Measurements from ENCODE around the gene TREM2. TPM values are rescaled to one million over a fixed set of nuclear protein-coding genes. Genes with fewer than 3 reads are reported as not detected.

The TREM2 gene
- polyA plus RNA-seq, 3 donors: 0.15 to 0.67 (median 0.65) TPM

DNA sequence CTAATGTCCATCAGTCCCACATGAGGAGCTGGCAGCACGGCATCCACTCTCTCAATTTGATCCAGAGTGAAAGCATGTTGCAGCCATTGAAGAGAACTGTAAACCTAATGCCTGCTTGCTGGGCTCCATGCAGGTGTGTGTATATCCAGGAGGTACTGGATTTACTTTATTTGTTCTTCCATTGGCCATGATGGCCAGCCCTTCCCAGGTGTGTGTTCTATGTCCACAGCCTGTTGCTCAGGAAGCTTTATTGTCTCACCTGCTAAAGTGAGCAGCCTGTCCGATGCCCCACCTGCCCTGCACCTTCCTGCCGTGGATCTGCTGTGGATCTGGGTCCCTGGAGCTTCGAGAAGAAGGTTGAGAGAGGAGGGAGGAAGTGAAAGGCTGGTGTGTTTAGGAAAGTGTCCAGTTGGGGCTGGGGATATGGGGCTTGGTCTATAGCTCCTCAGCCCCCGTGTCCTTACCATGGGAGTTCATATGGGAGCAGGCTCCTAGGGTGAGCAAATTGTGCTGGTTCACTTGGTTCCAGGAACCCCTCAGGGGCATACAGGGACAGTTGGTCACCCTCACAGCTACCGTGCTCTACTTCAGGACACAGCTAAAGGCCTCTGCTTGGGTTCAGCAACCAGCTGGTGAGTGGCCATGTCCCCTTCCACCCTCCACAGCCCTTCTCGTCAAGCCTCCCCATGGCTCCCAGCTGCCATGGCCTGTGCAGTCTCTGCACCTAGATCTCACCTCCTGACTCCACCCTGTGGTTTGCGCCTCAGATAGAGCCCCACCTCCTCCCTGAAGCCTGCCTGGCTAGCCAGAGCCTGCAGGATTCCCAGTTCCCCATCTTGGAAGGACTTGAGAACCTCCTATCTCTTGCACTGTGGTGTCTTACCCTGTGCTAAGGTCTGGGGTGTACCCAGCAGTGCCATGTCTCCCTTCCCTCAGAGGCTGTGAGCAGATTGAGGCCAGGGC lies 25.3 kb upstream of the TREM2 start:
- no peak for DNase-seq (ENCODE audit: extremely low read depth in 1 of 11, low read depth in 9 of 11, low spot score in 4 of 11)

DNA sequence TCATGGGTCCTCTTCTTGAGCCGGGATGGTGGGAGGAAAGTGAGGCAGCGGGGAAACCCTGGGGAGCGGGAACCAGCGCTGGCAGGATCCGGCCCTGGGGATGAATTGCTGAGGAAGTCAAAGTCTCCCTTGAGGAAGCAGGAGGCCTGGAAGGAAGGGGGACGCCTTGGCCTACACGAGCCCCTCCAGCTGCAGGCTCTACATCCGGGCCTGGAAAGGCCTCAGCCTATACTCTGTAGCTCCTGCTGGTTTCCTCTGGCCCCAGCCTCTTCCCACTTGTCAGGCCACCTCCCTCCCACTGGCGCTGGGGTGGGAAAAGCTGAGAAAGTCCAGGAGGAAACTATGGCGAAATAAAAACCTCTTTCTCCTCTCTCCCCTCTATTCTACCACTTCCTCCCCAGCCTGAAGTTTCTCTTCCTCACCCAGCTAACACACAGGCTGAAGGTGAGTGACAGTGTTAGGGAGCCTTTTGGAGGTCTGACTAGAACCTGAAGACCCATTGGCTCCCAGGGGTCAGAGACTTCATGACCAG lies 23.2 kb upstream of the TREM2 start:
- DNase-seq (ENCODE audit: extremely low read depth in 1 of 11, low read depth in 9 of 11, low spot score in 4 of 11): no peak

DNA sequence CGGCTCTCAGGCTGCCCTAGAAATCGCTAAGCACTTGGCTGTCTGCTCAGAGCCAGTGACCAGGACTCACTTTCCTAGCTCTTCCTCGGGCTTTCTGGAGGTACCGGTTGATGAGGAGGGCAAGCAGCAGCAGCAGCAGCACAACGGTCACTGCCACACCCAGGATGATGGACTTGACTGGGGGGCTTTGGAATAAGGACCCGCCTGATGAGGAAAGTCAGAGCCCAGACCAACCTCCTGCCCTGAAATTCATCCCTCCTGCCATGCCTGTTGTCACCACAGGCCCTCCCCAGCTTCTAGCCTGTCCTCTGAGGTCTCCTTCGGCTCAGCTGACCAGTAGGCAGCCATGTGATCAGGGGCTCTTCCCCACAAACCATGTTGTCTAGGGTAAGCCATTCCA lies 21.8 kb upstream of the TREM2 start:
- DNase-seq (ENCODE audit: extremely low read depth in 1 of 11, low read depth in 9 of 11, low spot score in 4 of 11): no peak

DNA sequence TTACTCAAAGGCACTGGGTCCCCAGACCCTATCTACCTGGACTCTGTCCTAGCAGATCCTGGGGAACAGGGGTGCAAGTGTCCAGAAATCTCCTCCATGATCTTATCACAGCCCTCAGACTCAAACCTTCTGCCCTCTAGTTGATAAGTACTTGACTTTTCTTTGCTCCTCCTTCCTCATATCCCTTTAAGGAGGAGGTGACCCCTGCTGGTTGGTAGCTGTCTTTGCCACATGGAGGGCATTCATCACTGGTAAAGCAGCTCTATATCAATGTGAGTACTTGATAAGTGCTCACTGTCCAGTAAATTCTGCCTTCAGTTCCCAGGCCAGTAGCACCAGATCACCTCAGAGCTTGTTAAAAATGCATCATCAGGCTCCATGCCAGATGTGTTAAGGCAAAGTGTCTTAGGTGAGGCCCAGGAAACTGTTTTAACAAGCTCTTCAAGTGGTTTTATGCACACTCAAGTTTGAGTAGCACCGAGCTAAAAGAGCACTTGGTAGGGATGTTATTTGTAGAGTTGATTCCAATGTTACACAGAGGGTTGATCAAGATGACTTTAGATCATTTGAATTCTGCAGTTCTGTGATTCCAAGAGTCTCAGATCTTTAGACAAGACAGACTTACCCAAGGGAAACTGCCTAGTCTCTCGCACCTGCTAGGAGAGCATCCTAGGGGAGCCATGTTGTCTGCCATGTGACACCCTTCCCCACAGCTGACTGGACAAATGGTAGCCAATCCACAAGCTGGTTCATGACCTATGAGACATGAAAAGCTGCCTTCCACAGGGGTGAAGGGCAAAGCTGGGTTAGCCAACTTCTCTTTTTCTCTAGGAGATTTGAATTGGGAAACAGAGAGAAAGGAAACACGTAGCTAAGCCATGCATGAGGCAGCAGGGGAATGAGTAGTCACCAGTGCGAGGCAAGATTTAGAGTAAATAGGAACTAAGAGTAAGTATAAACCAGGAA lies 19.4 kb upstream of the TREM2 start:
- peak in 2 of 11 donors; percentile 20 to 33 for DNase-seq (ENCODE audit: extremely low read depth in 1 of 11, low read depth in 9 of 11, low spot score in 4 of 11)

DNA sequence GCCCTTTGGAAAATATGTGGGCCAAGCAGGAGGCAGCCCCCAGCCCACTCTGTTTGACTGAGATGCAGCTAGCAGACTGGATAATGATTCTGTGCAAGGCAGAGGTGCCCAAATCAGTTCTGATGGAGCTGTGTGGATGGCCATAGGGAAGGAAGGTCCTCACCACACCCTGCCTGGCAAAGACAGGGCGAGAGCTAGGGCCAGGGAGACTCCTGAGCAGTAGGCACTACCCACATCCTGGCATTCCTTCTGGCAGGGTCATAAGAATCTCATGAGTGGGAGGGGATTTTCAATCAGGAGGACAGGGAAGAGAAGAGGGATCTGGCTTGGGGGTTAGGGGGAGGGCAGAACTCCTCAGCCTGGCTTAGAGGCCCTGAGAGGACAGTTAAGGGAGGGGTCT lies 18.6 kb upstream of the TREM2 start:
- no peak for DNase-seq (ENCODE audit: extremely low read depth in 1 of 11, low read depth in 9 of 11, low spot score in 4 of 11)

DNA sequence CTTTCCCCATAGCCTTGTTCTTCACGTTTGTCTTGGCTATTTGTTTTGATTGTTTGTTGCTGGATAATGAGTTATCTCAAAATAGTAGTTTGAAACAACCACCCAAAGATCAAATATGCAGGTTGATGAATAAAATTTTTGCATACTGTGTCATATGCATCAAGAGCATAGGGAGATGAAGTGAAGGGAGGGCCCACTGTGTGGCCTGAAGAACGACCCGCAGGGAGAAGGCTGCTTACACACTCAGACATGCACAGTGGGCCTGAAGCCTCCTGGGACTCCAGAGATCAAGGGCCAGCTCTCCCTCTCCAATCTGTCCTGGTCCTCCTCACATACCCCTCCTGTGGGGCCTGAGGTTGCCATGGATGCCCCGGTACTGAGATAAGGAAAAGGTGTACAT lies 16.2 kb upstream of the TREM2 start:
- DNase-seq (ENCODE audit: extremely low read depth in 1 of 11, low read depth in 9 of 11, low spot score in 4 of 11): no peak

DNA sequence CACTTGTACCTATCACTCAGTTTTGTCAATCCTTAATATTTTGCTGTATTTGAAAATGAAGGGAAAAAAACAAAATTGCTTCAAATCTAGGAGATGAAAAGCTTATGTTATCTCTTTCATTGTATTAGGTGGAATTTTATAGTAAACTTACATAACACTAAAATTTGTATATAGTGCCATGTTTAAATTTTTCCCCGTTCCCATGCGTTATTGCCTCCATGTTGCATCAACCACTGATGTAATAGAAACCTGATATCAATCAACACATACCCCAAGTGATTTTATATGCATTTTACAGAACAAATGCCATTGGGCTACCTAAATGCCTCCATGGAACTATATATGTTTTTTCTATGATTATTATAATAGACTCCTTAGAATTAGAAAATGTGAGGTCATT lies 14.8 kb upstream of the TREM2 start:
- DNase-seq (ENCODE audit: extremely low read depth in 1 of 11, low read depth in 9 of 11, low spot score in 4 of 11): no peak

DNA sequence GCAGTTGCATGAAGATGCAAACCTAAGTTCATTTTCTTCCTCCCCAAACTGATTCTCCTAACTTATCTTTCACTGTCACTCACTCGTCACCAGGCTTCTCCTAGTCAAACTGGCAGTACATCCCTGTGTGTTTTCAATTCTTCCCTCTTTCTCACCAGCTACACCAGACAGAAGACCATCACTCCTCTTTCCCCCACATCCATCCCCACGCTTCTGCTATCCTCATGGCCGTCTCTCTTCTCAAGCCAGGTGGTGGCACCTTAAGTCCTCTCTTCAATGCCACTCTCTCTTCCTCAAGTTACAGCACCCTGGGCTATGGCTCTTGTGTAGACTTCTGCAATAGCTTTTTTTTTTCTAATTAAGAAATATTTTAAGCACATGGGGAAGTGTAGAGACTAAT lies 14.4 kb upstream of the TREM2 start:
- no peak for DNase-seq (ENCODE audit: extremely low read depth in 1 of 11, low read depth in 9 of 11, low spot score in 4 of 11)

DNA sequence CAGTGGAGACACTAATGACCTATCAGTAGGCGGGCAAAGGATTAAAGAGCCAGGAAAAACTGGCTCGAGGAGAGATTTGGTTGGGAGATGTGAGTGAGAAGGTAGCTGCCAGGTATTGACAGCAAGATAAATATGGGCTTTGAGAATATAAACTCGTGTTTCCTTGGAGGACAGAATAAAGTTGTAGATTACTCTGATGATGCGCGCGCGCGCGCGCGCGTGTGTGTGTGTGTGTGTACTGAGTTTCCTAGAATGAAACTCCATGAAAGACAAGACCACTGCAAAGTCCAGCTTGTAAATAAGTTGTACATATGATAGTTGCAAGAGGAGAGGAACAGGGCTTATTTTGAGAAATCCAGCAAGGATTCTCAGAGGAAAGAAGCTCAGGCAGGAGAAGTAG lies 13.3 kb upstream of the TREM2 start:
- DNase-seq (ENCODE audit: extremely low read depth in 1 of 11, low read depth in 9 of 11, low spot score in 4 of 11): no peak

DNA sequence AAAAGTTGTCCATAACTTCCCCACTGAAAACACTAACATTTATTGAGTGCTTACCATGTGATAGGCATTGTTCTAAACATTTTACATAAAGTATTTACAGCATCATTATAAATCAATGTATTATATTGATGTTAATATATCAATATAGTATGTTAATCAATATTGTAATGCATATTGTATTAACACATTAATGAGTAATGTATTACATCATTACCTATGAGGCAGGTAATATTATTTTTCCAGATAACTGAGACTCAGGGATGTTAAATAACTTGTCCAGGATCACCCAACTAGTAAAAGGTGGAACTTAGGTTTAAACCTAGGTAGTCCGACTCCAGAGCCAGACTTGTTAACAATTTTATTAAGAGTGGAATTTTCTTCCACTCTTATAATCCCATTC lies 12.2 kb upstream of the TREM2 start:
- DNase-seq (ENCODE audit: extremely low read depth in 1 of 11, low read depth in 9 of 11, low spot score in 4 of 11): no peak

DNA sequence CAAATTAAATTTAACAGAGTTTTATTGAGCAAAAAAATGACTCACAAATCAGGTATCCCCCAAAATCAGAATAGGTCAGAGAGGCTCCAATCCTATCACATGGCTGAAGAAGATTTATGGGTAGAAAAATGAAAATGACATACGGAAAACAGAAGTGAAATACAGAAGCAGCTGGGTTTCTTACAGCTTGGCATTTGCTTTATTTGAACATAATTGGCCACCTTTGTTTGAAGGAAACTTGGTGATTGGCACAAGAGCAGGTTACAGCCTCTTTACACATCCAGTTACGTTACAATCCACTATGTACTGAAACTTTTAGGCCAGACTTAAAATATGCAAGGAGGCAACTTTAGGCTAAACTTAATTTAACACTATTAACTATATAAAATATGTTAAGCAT lies 11.7 kb upstream of the TREM2 start:
- DNase-seq (ENCODE audit: extremely low read depth in 1 of 11, low read depth in 9 of 11, low spot score in 4 of 11): no peak

DNA sequence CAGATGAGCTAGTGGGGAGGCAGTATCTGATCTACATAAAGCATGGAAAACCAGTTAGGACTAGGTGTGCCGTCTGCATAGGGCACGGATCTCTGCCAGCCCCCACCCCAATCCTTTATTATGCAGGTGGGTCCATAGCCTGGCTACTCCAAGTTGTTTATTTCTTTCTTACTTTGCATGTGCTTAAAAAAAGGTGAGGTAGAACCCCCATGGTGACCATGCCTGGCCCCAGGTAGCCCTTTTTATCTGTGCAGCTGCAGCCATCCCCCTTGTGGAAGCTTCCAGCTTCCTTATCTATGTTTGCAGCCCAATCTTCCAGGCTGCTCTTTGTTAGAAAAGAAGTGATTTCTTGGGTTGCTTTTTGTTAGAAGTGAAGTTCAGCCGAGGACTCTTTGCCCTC lies 9.0 kb upstream of the TREM2 start:
- DNase-seq (ENCODE audit: extremely low read depth in 1 of 11, low read depth in 9 of 11, low spot score in 4 of 11): no peak

DNA sequence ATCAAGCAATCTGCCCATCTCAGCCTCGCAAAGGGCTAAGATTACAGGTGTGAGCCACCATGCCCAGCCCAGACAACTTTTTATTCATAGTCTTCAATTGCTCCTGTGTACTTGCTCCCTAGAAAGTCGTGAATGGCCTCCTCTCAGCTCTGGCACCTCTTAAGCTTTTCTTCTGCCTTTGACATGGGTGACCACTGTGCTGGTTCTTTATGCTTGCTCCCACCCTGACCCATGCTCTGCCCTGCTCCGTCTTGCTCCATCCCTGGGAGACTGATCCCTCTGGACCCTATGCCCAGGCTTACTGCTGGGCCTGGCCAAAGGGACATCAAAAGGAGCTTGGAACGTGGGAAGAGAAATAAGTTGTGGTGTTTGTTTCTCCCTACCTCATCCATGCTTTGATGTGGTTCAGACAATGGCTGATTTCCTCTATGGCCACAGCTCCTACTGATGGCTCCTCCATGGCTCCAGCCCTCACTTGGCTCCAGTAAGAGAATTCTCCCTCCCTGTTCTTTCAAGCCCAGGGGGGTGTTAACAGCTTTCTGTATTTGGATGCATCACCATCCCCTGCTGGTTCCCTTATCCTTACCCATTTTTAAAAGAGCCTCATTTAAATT lies 7.7 kb upstream of the TREM2 start:
- no peak for DNase-seq (ENCODE audit: extremely low read depth in 1 of 11, low read depth in 9 of 11, low spot score in 4 of 11)

DNA sequence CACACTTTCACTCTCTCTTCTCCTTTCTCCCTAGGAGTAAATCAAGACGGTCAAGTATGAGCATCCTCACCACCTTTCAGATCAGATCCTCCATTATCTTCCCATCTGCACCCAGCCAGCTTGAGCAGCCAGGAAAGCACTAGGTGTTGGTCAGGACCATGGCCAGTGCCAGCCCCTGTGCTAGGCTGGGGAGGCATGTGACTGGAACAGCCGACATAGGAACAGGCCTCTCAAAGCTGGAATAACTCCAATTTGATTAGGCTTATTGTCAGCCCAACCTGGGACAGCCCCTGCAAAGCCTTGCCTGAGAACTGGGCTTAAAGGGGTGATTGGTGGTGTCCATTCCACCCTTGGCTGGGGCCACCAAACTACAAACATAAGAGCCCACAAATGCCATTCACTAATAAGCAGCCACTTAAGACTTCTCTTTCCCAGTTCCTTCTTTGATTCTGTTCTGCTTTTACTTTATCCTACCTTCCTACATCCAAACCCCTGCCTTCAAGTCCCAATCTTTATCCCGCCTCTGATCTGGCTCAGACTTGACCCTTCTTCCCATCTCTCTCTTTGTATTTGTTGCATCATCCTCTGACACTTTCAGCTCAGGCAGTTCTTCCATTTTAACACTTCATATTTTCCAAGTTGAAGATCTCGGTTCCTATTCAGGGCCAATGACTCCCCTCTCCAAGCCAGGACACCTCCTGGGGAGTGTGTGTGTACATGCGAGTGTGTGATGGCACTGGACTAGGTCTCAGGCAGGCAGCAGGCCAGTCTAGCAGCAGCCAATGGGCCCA lies 4.5 kb upstream of the TREM2 start:
- DNase-seq (ENCODE audit: extremely low read depth in 1 of 11, low read depth in 9 of 11, low spot score in 4 of 11): peak in 6 of 11 donors; percentile 15 to 48 (median 35)

DNA sequence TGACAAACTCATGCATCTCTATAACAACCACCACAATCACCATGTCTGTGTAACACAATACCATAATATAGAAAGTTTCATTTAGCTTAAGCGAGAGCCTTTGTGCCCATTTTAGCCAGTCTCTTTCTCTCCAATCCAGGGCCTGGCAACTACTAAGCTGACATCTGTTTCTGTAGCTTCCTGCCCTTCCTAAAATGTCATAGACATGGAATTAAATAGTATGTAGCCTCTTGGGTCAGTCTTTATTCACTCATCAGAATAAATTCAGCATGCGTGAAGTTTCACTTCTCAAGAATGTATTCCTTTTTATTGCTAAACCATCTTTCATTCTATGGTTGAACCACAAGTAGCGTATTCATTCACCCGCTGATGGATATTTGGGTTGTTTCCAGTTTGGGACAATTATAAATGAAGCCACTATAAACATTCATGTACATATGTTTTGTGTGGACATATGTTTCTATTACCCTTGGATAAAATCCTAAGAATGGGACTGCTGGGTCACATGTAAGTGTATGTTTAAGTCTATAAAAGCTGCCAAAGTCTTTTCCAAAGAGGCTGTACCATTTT lies 1.7 kb upstream of the TREM2 start:
- peak in 9 of 11 donors; percentile 10 to 69 (median 41) for DNase-seq (ENCODE audit: extremely low read depth in 1 of 11, low read depth in 9 of 11, low spot score in 4 of 11)

DNA sequence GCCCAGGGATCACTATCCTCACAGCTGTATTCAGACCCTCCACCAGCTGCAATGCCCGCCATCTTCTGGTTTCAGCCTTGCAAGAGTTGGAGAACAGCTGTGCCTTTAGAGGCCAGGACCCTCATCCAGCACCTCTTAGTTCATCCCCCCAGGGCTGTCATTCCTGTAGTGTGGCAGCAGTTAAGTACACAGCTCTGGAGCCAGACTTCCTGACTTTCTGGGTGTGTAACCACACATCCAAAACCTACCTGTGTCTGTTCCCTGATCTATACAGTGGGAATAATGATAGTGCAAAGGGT lies 452 bp upstream of the TREM2 start:
- DNase-seq (ENCODE audit: extremely low read depth in 1 of 11, low read depth in 9 of 11, low spot score in 4 of 11): no peak

DNA sequence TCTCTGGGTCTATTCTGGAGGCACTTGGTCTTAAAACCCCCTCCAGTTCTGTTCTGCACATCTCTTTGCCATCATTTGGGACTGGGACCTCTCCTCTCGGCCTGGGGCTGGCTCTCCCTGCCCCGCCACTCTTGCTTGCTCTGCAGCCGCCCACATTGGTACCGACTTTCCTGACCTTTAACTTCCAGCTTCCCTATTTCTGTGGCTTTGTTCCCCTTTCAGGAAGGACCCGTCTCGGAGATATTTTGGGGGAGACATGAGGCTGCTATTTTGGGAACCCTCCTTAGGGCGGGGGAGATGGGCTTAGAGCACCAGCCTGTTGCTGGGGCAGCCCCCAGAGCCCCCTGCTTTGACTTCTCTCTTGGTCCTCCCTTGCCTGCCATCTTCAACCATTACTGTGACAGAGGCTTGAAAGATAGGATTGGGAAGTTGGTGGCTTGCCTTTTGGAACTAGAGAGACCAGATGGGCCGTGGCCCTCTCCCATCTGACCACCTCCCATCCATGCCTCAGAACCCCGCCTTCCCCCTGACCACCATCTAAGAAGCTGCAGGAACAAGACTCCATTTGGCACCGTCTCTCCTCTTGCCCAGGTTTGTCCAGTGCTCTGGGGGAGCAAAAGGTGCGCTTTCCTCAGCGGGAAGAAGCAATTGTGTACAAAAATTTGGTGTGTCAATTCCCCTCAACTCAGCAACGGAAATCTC lies 914 bp downstream of the TREM2 start:
- no peak for DNase-seq (ENCODE audit: extremely low read depth in 1 of 11, low read depth in 9 of 11, low spot score in 4 of 11)

DNA sequence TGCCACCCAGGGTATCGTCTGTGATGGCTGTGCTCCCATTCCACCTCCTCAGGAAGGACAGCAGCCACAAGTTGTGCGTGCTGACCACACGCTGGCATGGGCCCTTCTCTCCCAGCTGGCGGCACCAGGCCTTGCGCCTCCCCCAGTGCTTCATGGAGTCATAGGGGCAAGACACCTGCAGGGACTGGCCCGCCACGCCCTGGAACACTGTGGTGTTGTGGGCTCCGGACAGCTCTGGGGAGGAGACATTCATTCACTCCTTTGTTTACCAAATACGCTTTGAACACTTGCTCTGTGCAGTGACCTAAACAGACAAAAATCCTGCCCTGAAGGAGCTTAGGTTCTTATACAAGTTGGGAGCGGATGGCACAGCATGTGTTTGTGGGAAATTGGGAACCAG lies 1.5 kb downstream of the TREM2 start:
- DNase-seq (ENCODE audit: extremely low read depth in 1 of 11, low read depth in 9 of 11, low spot score in 4 of 11): no peak

All from renal cortex interstitium (tissue), 11 donors.